Measurements from ENCODE around the gene VCL. TPM values are rescaled to one million over a fixed set of nuclear protein-coding genes. Genes with fewer than 3 reads are reported as not detected.
"Not testable (repeated sequence)": the region's sequence is repeated elsewhere in the genome, so short reads cannot be mapped to it uniquely, and the experiment has no call there.

VCL gene
- total RNA-seq, 2 experiments from 2014 or later, result 20.7 to 22.7 TPM

GRCh38 chr10:74123081-74123480 lies 125.2 kb downstream of the VCL start:
- ATAC-seq (no peak), DNase-seq (no peak)
- intact Hi-C loops (cut with DNase I, micrococcal nuclease), result loop anchor here in 1 of 2 experiments (10.0 kb wide), 1 partner anchor 112 kb away; no protein-coding TSS in a partner anchor
- CTCF ChIA-PET, result interaction anchor here (0.9 to 2.2 kb wide), 6 partner anchors 14 to 236 kb away, joined by 3 to 9 read pairs (median 4); no protein-coding TSS in a partner anchor
- H3K4me1 Mint-ChIP-seq, result peaks cover 5% of the 10 kb centered on the region
- H3K36me3 Mint-ChIP-seq (ENCODE audit: low read depth), result peaks cover 31% of the 10 kb centered on the region
- no peaks in the 10 kb centered on the region for H3K27me3 Mint-ChIP-seq
- H3K9me3 Mint-ChIP-seq (ENCODE audit: low read depth), result no peaks in the 10 kb centered on the region
- no peak overlapping the region for H3K4me3 Mint-ChIP-seq
- POLR2A ChIA-PET, result no interaction called here
- peak overlapping the region; percentile 21 for H3K27ac Mint-ChIP-seq

- Mint-ChIP-seq H3K4me3 (no peak overlapping the region), H3K4me1 (no peaks in the 10 kb centered on the region), H3K36me3 (ENCODE audit: low read depth) (peaks cover 37% of the 10 kb centered on the region), H3K9me3 (ENCODE audit: low read depth) (no peaks in the 10 kb centered on the region), H3K27ac (no peak overlapping the region), H3K27me3 (no peaks in the 10 kb centered on the region)
- intact Hi-C loops (cut with DNase I, micrococcal nuclease), result no loop called here
- CTCF ChIA-PET, result interaction anchor here (1.2 to 1.5 kb wide), 2 partner anchors 11 to 35 kb away, joined by 3 read pairs; no protein-coding TSS in a partner anchor
- no peak for ATAC-seq
- POLR2A ChIA-PET, result interaction anchor here (0.7 kb wide), 1 partner anchor 94 kb away, joined by 4 read pairs; no protein-coding TSS in a partner anchor
- no peak for DNase-seq
Measured at GRCh38 chr10:74133923-74134820, 136.3 kb downstream of the VCL start.

- no peaks in the 10 kb centered on the region for H3K4me1 Mint-ChIP-seq
- no peak overlapping the region for H3K4me3 Mint-ChIP-seq
- H3K27me3 Mint-ChIP-seq, result no peaks in the 10 kb centered on the region
- peaks cover 32% of the 10 kb centered on the region for H3K36me3 Mint-ChIP-seq (ENCODE audit: low read depth)
- intact Hi-C loops (cut with DNase I, micrococcal nuclease), result no loop called here
- H3K9me3 Mint-ChIP-seq (ENCODE audit: low read depth), result no peaks in the 10 kb centered on the region
- ChIA-PET CTCF (interaction anchor here (1.5 kb wide), 1 partner anchor 9 kb away, joined by 3 read pairs; no protein-coding TSS in a partner anchor), POLR2A (no interaction called here)
- no peak for DNase-seq
- H3K27ac Mint-ChIP-seq, result no peak overlapping the region
- ATAC-seq, result no peak
Measured at GRCh38 chr10:74135452-74135851, 137.5 kb downstream of the VCL start.

GRCh38 chr10:74137992-74138391 lies 140.1 kb downstream of the VCL start:
- H3K27me3 Mint-ChIP-seq, result no peaks in the 10 kb centered on the region
- no peak overlapping the region for H3K4me3 Mint-ChIP-seq
- DNase-seq, result no peak
- ATAC-seq, result no peak
- peaks cover 3% of the 10 kb centered on the region for H3K4me1 Mint-ChIP-seq
- H3K9me3 Mint-ChIP-seq (ENCODE audit: low read depth), result no peaks in the 10 kb centered on the region
- intact Hi-C loops (cut with DNase I, micrococcal nuclease), result no loop called here
- peaks cover 31% of the 10 kb centered on the region for H3K36me3 Mint-ChIP-seq (ENCODE audit: low read depth)
- ChIA-PET CTCF (interaction anchor here (0.6 to 1.7 kb wide), 3 partner anchors 12 to 165 kb away, joined by 3 to 5 read pairs (median 3); no protein-coding TSS in a partner anchor), POLR2A (interaction anchor here (0.6 kb wide), 1 partner anchor 68 kb away, joined by 3 read pairs; no protein-coding TSS in a partner anchor)
- no peak overlapping the region for H3K27ac Mint-ChIP-seq

GRCh38 chr10:74138596-74138995 lies 140.7 kb downstream of the VCL start:
- H3K9me3 Mint-ChIP-seq (ENCODE audit: low read depth); H3K27me3 Mint-ChIP-seq; DNase-seq; ATAC-seq; H3K4me1 Mint-ChIP-seq; intact Hi-C loops (cut with DNase I, micrococcal nuclease); H3K4me3 Mint-ChIP-seq; H3K27ac Mint-ChIP-seq: not testable (repeated sequence)
- H3K36me3 Mint-ChIP-seq (ENCODE audit: low read depth), result peaks cover 31% of the 10 kb centered on the region
- ChIA-PET CTCF (interaction anchor here (0.6 to 1.7 kb wide), 4 partner anchors 15 to 291 kb away, joined by 3 read pairs; no protein-coding TSS in a partner anchor), POLR2A (interaction anchor here (0.6 kb wide), 1 partner anchor 68 kb away, joined by 3 read pairs; no protein-coding TSS in a partner anchor)

- CTCF ChIA-PET, result no interaction called here
Measured at GRCh38 chr10:74139981-74140380, 142.1 kb downstream of the VCL start.

GRCh38 chr10:74140553-74140952 lies 142.6 kb downstream of the VCL start:
- no peaks in the 10 kb centered on the region for H3K27me3 Mint-ChIP-seq
- ATAC-seq, result no peak
- peaks cover 7% of the 10 kb centered on the region for H3K4me1 Mint-ChIP-seq
- CTCF ChIA-PET, result no interaction called here
- H3K9me3 Mint-ChIP-seq (ENCODE audit: low read depth), result no peaks in the 10 kb centered on the region
- H3K4me3 Mint-ChIP-seq, result no peak overlapping the region
- POLR2A ChIA-PET, result no interaction called here
- no peak overlapping the region for H3K27ac Mint-ChIP-seq
- intact Hi-C loops (cut with DNase I, micrococcal nuclease), result no loop called here
- DNase-seq, result no peak
- peaks cover 27% of the 10 kb centered on the region for H3K36me3 Mint-ChIP-seq (ENCODE audit: low read depth)

More at GRCh38 chr10:74139981-74140380, 142.1 kb downstream of the VCL start:
- POLR2A ChIA-PET, result no interaction called here
- Mint-ChIP-seq H3K27me3 (no peaks in the 10 kb centered on the region), H3K4me1 (peaks cover 3% of the 10 kb centered on the region), H3K36me3 (ENCODE audit: low read depth) (peaks cover 26% of the 10 kb centered on the region), H3K9me3 (ENCODE audit: low read depth) (no peaks in the 10 kb centered on the region), H3K4me3 (no peak overlapping the region), H3K27ac (no peak overlapping the region)
- DNase-seq (no peak), ATAC-seq (no peak)
- intact Hi-C loops (cut with DNase I, micrococcal nuclease), result no loop called here

GRCh38 chr10:74145133-74145532 lies 147.2 kb downstream of the VCL start:
- Mint-ChIP-seq H3K4me1 (peaks cover 35% of the 10 kb centered on the region), H3K27me3 (no peaks in the 10 kb centered on the region), H3K36me3 (ENCODE audit: low read depth) (peaks cover 17% of the 10 kb centered on the region), H3K4me3 (no peak overlapping the region), H3K9me3 (ENCODE audit: low read depth) (no peaks in the 10 kb centered on the region), H3K27ac (no peak overlapping the region)
- DNase-seq (no peak), ATAC-seq (no peak)
- ChIA-PET POLR2A (no interaction called here), CTCF (interaction anchor here (0.8 to 1.6 kb wide), 2 partner anchors 10 to 24 kb away, joined by 3 to 6 read pairs; no protein-coding TSS in a partner anchor)
- intact Hi-C loops (cut with DNase I, micrococcal nuclease), result no loop called here

- POLR2A ChIA-PET, result interaction anchor here (0.6 kb wide), 1 partner anchor 186 kb away, joined by 4 read pairs; no protein-coding TSS in a partner anchor
Measured at GRCh38 chr10:74146980-74147379, 149.1 kb downstream of the VCL start.

GRCh38 chr10:74150204-74150989 lies 152.5 kb downstream of the VCL start, which contains the start of gene AP3M1:
TSS of gene AP3M1 (minus strand) at chr10:74150828. CDS start at chr10:74138379, 12,449 bp downstream.
- no peaks in the 10 kb centered on the region for H3K9me3 Mint-ChIP-seq (ENCODE audit: low read depth)
- H3K4me1 Mint-ChIP-seq, result peaks cover 51% of the 10 kb centered on the region
- peak within 1 kb of the TSS; percentile 85 for H3K27ac Mint-ChIP-seq
- ChIA-PET CTCF (interaction anchor here (0.8 to 1.8 kb wide), 5 partner anchors 17 to 950 kb away, joined by 3 to 8 read pairs (median 4); no protein-coding TSS in a partner anchor), POLR2A (interaction anchor here (0.6 to 3.8 kb wide), 4 partner anchors 17 to 335 kb away, joined by 3 to 19 read pairs (median 4); no protein-coding TSS in a partner anchor)
- no peaks in the 10 kb centered on the region for H3K27me3 Mint-ChIP-seq
- DNase-seq (peak; percentile 90), ATAC-seq (peak; percentile 66)
- intact Hi-C loops (cut with DNase I, micrococcal nuclease), result loop anchor here (1.0 to 10.0 kb wide), 9 partner anchors 64 to 1082 kb away; partner anchors contain the start of genes SAMD8 (in 2 of the 2) and ZSWIM8 (in 1 of the 2)
- no peak within 1 kb of the TSS for H3K4me3 Mint-ChIP-seq
- H3K36me3 Mint-ChIP-seq (ENCODE audit: low read depth), result peaks cover 14% of the 10 kb centered on the region

More at GRCh38 chr10:74146980-74147379, 149.1 kb downstream of the VCL start:
- H3K4me3 Mint-ChIP-seq; H3K27ac Mint-ChIP-seq; intact Hi-C loops (cut with DNase I, micrococcal nuclease); ATAC-seq; H3K9me3 Mint-ChIP-seq (ENCODE audit: low read depth); H3K27me3 Mint-ChIP-seq; DNase-seq: not testable (repeated sequence)
- Mint-ChIP-seq H3K4me1 (peaks cover 33% of the 10 kb centered on the region), H3K36me3 (ENCODE audit: low read depth) (peaks cover 15% of the 10 kb centered on the region)
- CTCF ChIA-PET, result interaction anchor here (0.9 kb wide), 1 partner anchor 20 kb away, joined by 3 read pairs; no protein-coding TSS in a partner anchor

All from activated CD4-positive, alpha-beta T cell treated with anti-CD3 and anti-CD28 coated beads for 36 hours (primary cell).